CD4-positive, alpha-beta T cell treated with Interleukin-10 for 1 hour (primary cell): Measurements from ENCODE around the gene SNX5.
A peak's percentile ranks its signal among the peaks of the same experiment; 100 is the strongest.
"Not testable (repeated sequence)": the region's sequence is repeated elsewhere in the genome, so short reads cannot be mapped to it uniquely, and the experiment has no call there.

Experiments
- DNase-seq: peaks from one replicate; pipeline ENCODE4 v3.0.0-alpha.2; 2020

The SNX5 gene

GRCh38 chr20:17992847-17993513 is 24.4 kb upstream of the SNX5 start:
- DNase-seq = no peak

GRCh38 chr20:17992224-17992637 is 23.6 kb upstream of the SNX5 start:
- DNase-seq = no peak

GRCh38 chr20:17990278-17990972 is 21.8 kb upstream of the SNX5 start:
- DNase-seq = no peak

GRCh38 chr20:17987988-17988387 is 19.4 kb upstream of the SNX5 start:
- no peak for DNase-seq

- no peak for DNase-seq
Observed at GRCh38 chr20:17985388-17986018, 16.9 kb upstream of the SNX5 start.

- no peak for DNase-seq
Observed at GRCh38 chr20:17976305-17976704, 7.7 kb upstream of the SNX5 start.

- DNase-seq = no peak
Observed at GRCh38 chr20:17972121-17972520, 3.5 kb upstream of the SNX5 start.

- no peak for DNase-seq
Observed at GRCh38 chr20:17971300-17972013, 2.9 kb upstream of the SNX5 start.

GRCh38 chr20:17969884-17970409 is 1.4 kb upstream of the SNX5 start:
- DNase-seq = peak; percentile 49

GRCh38 chr20:17969278-17969883 is 787 bp upstream of the SNX5 start:
- DNase-seq = peak; percentile 39

- DNase-seq = peak; percentile 44
Observed at GRCh38 chr20:17967521-17968365, 851 bp downstream of the SNX5 start.

GRCh38 chr20:17966432-17967310 is 1.9 kb downstream of the SNX5 start:
- DNase-seq = peak; percentile 58

GRCh38 chr20:17965042-17965697 is 3.4 kb downstream of the SNX5 start:
- peak; percentile 37 for DNase-seq

GRCh38 chr20:17964632-17965031 is 4.0 kb downstream of the SNX5 start:
- no peak for DNase-seq

- DNase-seq = no peak
Observed at GRCh38 chr20:17964073-17964472, 4.5 kb downstream of the SNX5 start.

- DNase-seq = no peak
Observed at GRCh38 chr20:17963114-17963897, 5.3 kb downstream of the SNX5 start.

GRCh38 chr20:17961587-17961940 is 7.0 kb downstream of the SNX5 start:
- no peak for DNase-seq

GRCh38 chr20:17960927-17961586 is 7.5 kb downstream of the SNX5 start:
- DNase-seq = no peak

- not testable (repeated sequence) for DNase-seq
Observed at GRCh38 chr20:17960400-17960885, 8.2 kb downstream of the SNX5 start.
